K562 (cell line): ENCODE data around the gene KSR2. TPM values are rescaled to one million over a fixed set of nuclear protein-coding genes. Genes with fewer than 3 reads are reported as not detected.

Experiments used
- ATAC-seq: fragments of 200-7000 bp; cut with Tn5 transposase; 3 replicates; pipeline ENCODE4 v1.9.1; 2020; ENCODE audit warnings: moderate library complexity
- BruUV-seq: library from RNA; stranded (reverse); fragments of 400-500 nt; replicated peaks from 2 replicates; lab custom pipeline; 2021; lab: Mats Ljungman, UMichigan
- CTCF ChIA-PET: fragments of 300-600 bp; formaldehyde crosslinking; extraction: SDS; loops from one replicate; lab custom pipeline; 2021; ENCODE audit warnings: low intra/inter-chr PET ratio; lab: Yijun Ruan, JAX
- POLR2A ChIA-PET: fragments of 300-600, 350-650 bp; sonication (Branson Sonifier 250); formaldehyde crosslinking; extraction: SDS; loops from one replicate; lab custom pipeline; 2021; ENCODE audit warnings: antibody characterized with exemption, inconsistent platforms; lab: Yijun Ruan, JAX
- DNase-seq, 4 experiments: peaks; one replicate each; pipeline versions ENCODE4 v3.0.0 to v3.0.0-alpha.2; 2011 to 2018; ENCODE audit warnings: low spot score in 3 of 4, mixed read lengths in 3 of 4; ENCODE audit errors: extremely low read depth in 1 of 4
- FAIRE-seq: peaks from 2 replicates; lab custom pipeline; 2011; peaks lifted over from hg19 to GRCh38; lab: Jason Lieb, UNC
- H2AFZ ChIP-seq: 2 replicates; pipeline ENCODE4 v1.6.0; 2011; ENCODE audit warnings: low read depth, low read length, control low read depth, inconsistent platforms
- H3K27ac ChIP-seq: fragments of 200-600 bp; 3 replicates; pipeline ENCODE4 v1.8.0; 2011; ENCODE audit warnings: low read depth, mild to moderate bottlenecking, control low read depth, inconsistent platforms, low read length, moderate library complexity, mixed read lengths; ENCODE audit errors: extremely low read depth
- H3K27me3 ChIP-seq, 2 experiments: fragments of 300-600 bp in 1 of 2; 2 replicates in 1 of 2; 3 replicates in 1 of 2; pipeline versions ENCODE4 v1.6.0 to v1.8.0; 2011; ENCODE audit warnings: inconsistent platforms in 2 of 2, low read length in 2 of 2, mild to moderate bottlenecking in 1 of 2, mixed read lengths in 1 of 2, moderate library complexity in 1 of 2; ENCODE audit not compliant: control insufficient read depth in 2 of 2, insufficient read depth in 2 of 2
- H3K36me3 ChIP-seq: fragments of 300-600 bp; 3 replicates; pipeline ENCODE4 v1.8.0; 2011; ENCODE audit warnings: mild to moderate bottlenecking, low read length, inconsistent platforms; ENCODE audit not compliant: control insufficient read depth, insufficient read depth
- H3K4me1 ChIP-seq, 2 experiments: fragments of 200-600 bp in 1 of 2; replicated peaks in 1 of 2; 2 replicates in 1 of 2; 3 replicates in 1 of 2; pipeline versions ENCODE4 v1.5.1 to v1.8.0; 2011; ENCODE audit warnings: inconsistent platforms in 2 of 2, low read length in 2 of 2, mild to moderate bottlenecking in 1 of 2, mixed read lengths in 1 of 2, moderate library complexity in 1 of 2; ENCODE audit not compliant: control insufficient read depth in 2 of 2, insufficient read depth in 2 of 2
- H3K4me2 ChIP-seq: 2 replicates; pipeline ENCODE4 v1.6.1; 2011; ENCODE audit warnings: low read length, control low read depth, inconsistent platforms, mixed read lengths; ENCODE audit not compliant: insufficient read depth
- H3K4me3 ChIP-seq: fragments of 200-600 bp; sonication (generic), shearing (Covaris generic); 2 replicates; pipeline ENCODE4 v1.5.1; 2016; ENCODE audit warnings: control low read depth, inconsistent platforms
- H3K79me2 ChIP-seq: fragments of 200-600 bp; 3 replicates; pipeline ENCODE4 v1.8.0; 2011; ENCODE audit warnings: low read length, inconsistent platforms; ENCODE audit not compliant: control insufficient read depth, insufficient read depth
- H3K9ac ChIP-seq, 2 experiments: 2 replicates each; pipeline versions ENCODE4 v1.6.0 to v1.6.1; 2011; ENCODE audit warnings: low read depth in 2 of 2, low read length in 2 of 2, control low read depth in 1 of 2, inconsistent platforms in 1 of 2, mild to moderate bottlenecking in 1 of 2, mixed read lengths in 1 of 2; ENCODE audit not compliant: insufficient read depth in 1 of 2
- H3K9me1 ChIP-seq: one replicate; pipeline ENCODE4 v1.6.0; 2011; ENCODE audit warnings: inconsistent platforms, mild to moderate bottlenecking, low read length, moderate library complexity; ENCODE audit not compliant: control insufficient read depth, insufficient read depth
- H3K9me3 ChIP-seq: replicated peaks from 2 replicates; pipeline ENCODE4 v1.5.1; 2011; ENCODE audit warnings: low read depth, low read length, inconsistent platforms; ENCODE audit not compliant: control insufficient read depth, insufficient read depth
- H4K20me1 ChIP-seq: replicated peaks from 2 replicates; pipeline ENCODE4 v1.6.1; 2011; ENCODE audit warnings: low read length, inconsistent platforms, mixed read lengths; ENCODE audit not compliant: control insufficient read depth, insufficient read depth
- CHD2 ChIP-seq: IDR thresholded peaks from 2 replicates; pipeline ENCODE4 v1.6.1; 2011; ENCODE audit warnings: low read depth, low read length
- CREM ChIP-seq: IDR thresholded peaks from 2 replicates; pipeline ENCODE4 v1.6.1; 2014; ENCODE audit warnings: antibody characterized with exemption, low read depth
- DDX20 ChIP-seq: fragments of 450-650 bp; IDR thresholded peaks from 2 replicates; pipeline ENCODE4 v1.6.1; 2016; ENCODE audit warnings: missing genetic modification characterization, low read depth, mild to moderate bottlenecking, missing compliant biosample characterization, moderate library complexity
- GTF2A2 ChIP-seq: IDR thresholded peaks from 2 replicates; pipeline ENCODE4 v1.6.1; 2016; ENCODE audit warnings: mild to moderate bottlenecking, missing genetic modification characterization, missing compliant biosample characterization
- MAFF ChIP-seq: IDR thresholded peaks from 2 replicates; pipeline ENCODE4 v1.6.1; 2012; ENCODE audit warnings: low read length, improper control_type of control experiment
- MTA1 ChIP-seq: fragments of 450-650 bp; IDR thresholded peaks from 2 replicates; pipeline ENCODE4 v1.6.1; 2017; ENCODE audit warnings: borderline replicate concordance
- MYBL2 ChIP-seq, 2 experiments: fragments of 450-650 bp in 1 of 2; sonication (generic) in 1 of 2; formaldehyde crosslinking in 1 of 2; IDR thresholded peaks; 2 replicates each; pipeline versions ENCODE4 v1.6.1 to v1.8.1; 2017 to 2022; ENCODE audit warnings: borderline replicate concordance in 1 of 2, inconsistent platforms in 1 of 2, low read depth in 1 of 2, mild to moderate bottlenecking in 1 of 2, missing genetic modification reagents in 1 of 2, moderate library complexity in 1 of 2
- PCBP2 ChIP-seq: fragments of 200-400 bp; formaldehyde crosslinking; IDR thresholded peaks from 2 replicates; pipeline ENCODE4 v1.6.1; 2018; ENCODE audit warnings: low read length, low read depth, mild to moderate bottlenecking, moderate library complexity; ENCODE audit not compliant: poor library complexity, severe bottlenecking
- PML ChIP-seq: IDR thresholded peaks from 2 replicates; pipeline ENCODE4 v1.6.1; 2012; ENCODE audit warnings: low read length, inconsistent platforms
- PTTG1 ChIP-seq: fragments of 450-650 bp; IDR thresholded peaks from 2 replicates; pipeline ENCODE4 v1.6.1; 2016; ENCODE audit warnings: low read depth, mild to moderate bottlenecking, missing genetic modification characterization, missing compliant biosample characterization
- RBFOX2 ChIP-seq: fragments of 200-400 bp; formaldehyde crosslinking; IDR thresholded peaks from 2 replicates; pipeline ENCODE4 v1.6.1; 2017; ENCODE audit warnings: low read depth, mild to moderate bottlenecking, low read length, moderate library complexity
- RREB1 ChIP-seq: fragments of 250-450 bp; sonication (Bioruptor Pico); IDR thresholded peaks from 2 replicates; pipeline ENCODE4 v1.4.0; 2020
- ZBTB2 ChIP-seq: fragments of 450-650 bp; IDR thresholded peaks from 2 replicates; pipeline ENCODE4 v1.6.1; 2016; ENCODE audit warnings: antibody characterized with exemption
- ZNF431 ChIP-seq: sonication (generic); formaldehyde crosslinking; IDR thresholded peaks from 2 replicates; pipeline ENCODE4 v1.8.0; 2022; ENCODE audit warnings: mild to moderate bottlenecking, missing genetic modification reagents
- WGBS: fragments of 100-300 bp; shearing (Covaris generic); methylation state at CpG from one replicate; pipeline ENCODE4 v1.1.6; 2016; ENCODE audit warnings: low coverage, mixed read lengths; ENCODE audit not compliant: insufficient coverage; ENCODE audit errors: missing lambda C conversion rate; 5-methylcytosine and 5-hydroxymethylcytosine counted together
- in situ Hi-C: fragments of 300-500 bp; cut with MboI; formaldehyde crosslinking; loops from 4 replicates; pipeline ENCODE4 v1.15.0; 2018; ENCODE audit warnings: inconsistent platforms, mixed read lengths
- intact Hi-C: fragments of 100-400 bp; cut with micrococcal nuclease; formaldehyde crosslinking; loops from 2 replicates; pipeline ENCODE4 v1.14.2; 2022
- polyA plus RNA-seq, 8 experiments: library from polyadenylated mRNA; depleted of rRNA in 4 of 8; stranded (reverse) in 5 of 8; unstranded in 3 of 8; fragments of >200 nt; fragmentation: Nextera tagmentation in 2 of 8; fragmentation: Illumina TruSeq in 1 of 8; extraction: Ambion mirVana in 2 of 8; extraction: Trizol in 1 of 8; gene quantifications; 2 replicates each; pipeline versions ENCODE4 v1.2.1 to v1.2.3, GENCODE V29; 2011 to 2014; ENCODE audit warnings: inconsistent platforms in 1 of 8, missing spikeins in 1 of 8
- total RNA-seq, 7 experiments: library from RNA; depleted of rRNA in 6 of 7; stranded (reverse); fragments of >200 nt in 6 of 7; fragmentation: Illumina TruSeq in 2 of 7; extraction: Trizol in 2 of 7; gene quantifications; 2 replicates each; pipeline versions ENCODE4 v1.2.1 to v1.2.3, GENCODE V29; 2011 to 2021; ENCODE audit warnings: low replicate concordance in 1 of 7

The KSR2 gene
- total and polyA plus RNA-seq, 9 of the 15 experiments (the other 6 are each of a cell fraction or from before 2014, with no cell fraction given), result not detected

GRCh38 chr12:117692512-117692911, 276.3 kb downstream of the KSR2 start:
- POLR2A ChIA-PET, result no interaction called here
- CTCF ChIA-PET, result no interaction called here

More at GRCh38 chr12:117692512-117692911, 276.3 kb downstream of the KSR2 start:
- Histone ChIP-seq H3K9me3 (no peaks in the 10 kb centered on the region), H3K9ac (no peak overlapping the region), H3K4me1 (no peaks in the 10 kb centered on the region), H3K9me1 (no peaks in the 10 kb centered on the region), H3K27me3 (peaks cover 0 to 5% of the 10 kb centered on the region in 2 experiments; a peak in 1 of 5 replicates), H3K4me3 (no peak overlapping the region), H3K4me2 (no peak overlapping the region), H4K20me1 (no peaks in the 10 kb centered on the region), H3K79me2 (no peaks in the 10 kb centered on the region), H3K27ac (no peak overlapping the region), H2AFZ (no peak overlapping the region), H3K36me3 (no peaks in the 10 kb centered on the region)
- 0% methylated on average over 2 of the region's 2 CpGs for WGBS
- no TSS peak for BruUV-seq
- FAIRE-seq, result no peak
- DNase-seq, result no peak
- ATAC-seq, result no peak
- in situ Hi-C loops, result no loop called here
- no peak for TF ChIP-seq ZNF431 (CRISPR knock-in tag)
- TF ChIP-seq DDX20 (tag), result no peak
- TF ChIP-seq CREM, result no peak
- TF ChIP-seq PTTG1 (tag), result no peak
- TF ChIP-seq MTA1, result no peak
- no peak for TF ChIP-seq CHD2
- TF ChIP-seq PCBP2, result no peak
- TF ChIP-seq MYBL2 (IDR thresholded peaks at IDR 0.05; ENCODE audit: low read depth), result no peak
- no peak for TF ChIP-seq MYBL2 (CRISPR knock-in tag; IDR thresholded peaks at IDR 0.05; ENCODE audit: borderline replicate concordance)
- no peak for TF ChIP-seq ZBTB2
- TF ChIP-seq GTF2A2 (tag), result no peak
- TF ChIP-seq RBFOX2, result no peak
- no peak for TF ChIP-seq PML
- TF ChIP-seq MAFF, result no peak
- no peak for TF ChIP-seq RREB1
- intact Hi-C loops, result no loop called here
